ENCODE measurements around the gene RPRML.
A peak's percentile ranks its signal among the peaks of the same experiment; 100 is the strongest.
"Not testable (repeated sequence)": the region's sequence is repeated elsewhere in the genome, so short reads cannot be mapped to it uniquely, and the experiment has no call there.

RPRML gene

GRCh38 chr17:46964315-46965265 lies 14.5 kb downstream of the RPRML start:
- DNase-seq, result no peak
- Mint-ChIP-seq H3K27ac (no peak overlapping the region), H3K4me3 (no peak overlapping the region), H3K36me3 (peaks cover 26 to 29% of the 10 kb centered on the region in 2 donors), H3K27me3 (peaks cover 0 to 22% of the 10 kb centered on the region in 2 donors), H3K9me3 (peaks cover 6 to 8% of the 10 kb centered on the region in 2 donors), H3K4me1 (peaks cover 0 to 3% of the 10 kb centered on the region in 2 donors)
- no peak for ATAC-seq (replicated peaks)

GRCh38 chr17:46963571-46963970 lies 15.5 kb downstream of the RPRML start:
- DNase-seq, result no peak
- H3K36me3 Mint-ChIP-seq, result peaks cover 27 to 31% of the 10 kb centered on the region in 2 donors
- peaks cover 0 to 4% of the 10 kb centered on the region in 2 donors for H3K4me1 Mint-ChIP-seq
- peaks cover 2 to 27% of the 10 kb centered on the region in 2 donors for H3K27me3 Mint-ChIP-seq
- no peak overlapping the region for H3K27ac Mint-ChIP-seq
- no peak overlapping the region for H3K4me3 Mint-ChIP-seq
- H3K9me3 Mint-ChIP-seq, result peaks cover 6 to 8% of the 10 kb centered on the region in 2 donors
- ATAC-seq (replicated peaks), result no peak

GRCh38 chr17:46962374-46962790 lies 16.7 kb downstream of the RPRML start:
- peaks cover 0 to 4% of the 10 kb centered on the region in 2 donors for H3K4me1 Mint-ChIP-seq
- peaks cover 11 to 31% of the 10 kb centered on the region in 2 donors for H3K27me3 Mint-ChIP-seq
- peaks cover 6 to 8% of the 10 kb centered on the region in 2 donors for H3K9me3 Mint-ChIP-seq
- DNase-seq (no peak), ATAC-seq (replicated peaks) (peak; percentile 42 to 52)
- peaks cover 26 to 34% of the 10 kb centered on the region in 2 donors for H3K36me3 Mint-ChIP-seq
- H3K4me3 Mint-ChIP-seq, result no peak overlapping the region
- no peak overlapping the region for H3K27ac Mint-ChIP-seq

- ATAC-seq (replicated peaks) (no peak), DNase-seq (no peak)
- Mint-ChIP-seq H3K36me3 (peaks cover 29 to 39% of the 10 kb centered on the region in 2 donors), H3K27ac (no peak overlapping the region), H3K4me1 (peaks cover 0 to 4% of the 10 kb centered on the region in 2 donors), H3K4me3 (no peak overlapping the region), H3K9me3 (peaks cover 6 to 8% of the 10 kb centered on the region in 2 donors), H3K27me3 (peaks cover 11 to 27% of the 10 kb centered on the region in 2 donors)
These were observed 18.9 kb downstream of the RPRML start for GRCh38 chr17:46960152-46960551.

- Mint-ChIP-seq H3K4me1 (peaks cover 0 to 4% of the 10 kb centered on the region in 2 donors), H3K27ac (no peak overlapping the region), H3K9me3 (peaks cover 6 to 8% of the 10 kb centered on the region in 2 donors), H3K27me3 (peaks cover 11 to 23% of the 10 kb centered on the region in 2 donors), H3K36me3 (peaks cover 29 to 39% of the 10 kb centered on the region in 2 donors), H3K4me3 (no peak overlapping the region)
- ATAC-seq (replicated peaks), result no peak
- no peak for DNase-seq
These were observed 20.9 kb downstream of the RPRML start for GRCh38 chr17:46958041-46958591.

- not testable (repeated sequence) for DNase-seq; ATAC-seq (replicated peaks); H3K9me3 Mint-ChIP-seq; H3K4me1 Mint-ChIP-seq; H3K4me3 Mint-ChIP-seq; H3K27ac Mint-ChIP-seq; H3K27me3 Mint-ChIP-seq
- peaks cover 22 to 39% of the 10 kb centered on the region in 2 donors for H3K36me3 Mint-ChIP-seq
These were observed 25.9 kb downstream of the RPRML start for GRCh38 chr17:46953191-46953590.

- ATAC-seq (replicated peaks), result no peak
These were observed 26.9 kb downstream of the RPRML start for GRCh38 chr17:46952115-46952514.

GRCh38 chr17:46951706-46952105 lies 27.3 kb downstream of the RPRML start:
- DNase-seq (no peak), ATAC-seq (replicated peaks) (no peak)
- no peak overlapping the region for H3K4me3 Mint-ChIP-seq
- H3K36me3 Mint-ChIP-seq, result peaks cover 17 to 33% of the 10 kb centered on the region in 2 donors
- no peaks in the 10 kb centered on the region for H3K27me3 Mint-ChIP-seq
- no peaks in the 10 kb centered on the region for H3K9me3 Mint-ChIP-seq
- no peak overlapping the region for H3K27ac Mint-ChIP-seq
- H3K4me1 Mint-ChIP-seq, result peaks cover 0 to 2% of the 10 kb centered on the region in 2 donors

More at GRCh38 chr17:46952115-46952514, 26.9 kb downstream of the RPRML start:
- Mint-ChIP-seq H3K4me3 (no peak overlapping the region), H3K36me3 (peaks cover 18 to 33% of the 10 kb centered on the region in 2 donors), H3K27ac (no peak overlapping the region), H3K9me3 (no peaks in the 10 kb centered on the region), H3K4me1 (peaks cover 0 to 2% of the 10 kb centered on the region in 2 donors), H3K27me3 (no peaks in the 10 kb centered on the region)
- no peak for DNase-seq

- peaks cover 15 to 30% of the 10 kb centered on the region in 2 donors for H3K36me3 Mint-ChIP-seq
These were observed 27.9 kb downstream of the RPRML start for GRCh38 chr17:46950997-46951621.

GRCh38 chr17:46950342-46950996 lies 28.6 kb downstream of the RPRML start:
- no peak for DNase-seq
- Mint-ChIP-seq H3K27ac (no peak overlapping the region), H3K4me1 (peaks cover 0 to 2% of the 10 kb centered on the region in 2 donors), H3K27me3 (no peaks in the 10 kb centered on the region), H3K9me3 (no peaks in the 10 kb centered on the region), H3K36me3 (peaks cover 10 to 25% of the 10 kb centered on the region in 2 donors), H3K4me3 (no peak overlapping the region)
- no peak for ATAC-seq (replicated peaks)

More at GRCh38 chr17:46950997-46951621, 27.9 kb downstream of the RPRML start:
- Mint-ChIP-seq H3K9me3 (no peaks in the 10 kb centered on the region), H3K4me1 (peaks cover 0 to 2% of the 10 kb centered on the region in 2 donors), H3K4me3 (no peak overlapping the region), H3K27ac (no peak overlapping the region), H3K27me3 (no peaks in the 10 kb centered on the region)
- ATAC-seq (replicated peaks) (no peak), DNase-seq (no peak)

- Mint-ChIP-seq H3K4me1 (peaks cover 0 to 5% of the 10 kb centered on the region in 2 donors), H3K36me3 (peaks cover 8 to 22% of the 10 kb centered on the region in 2 donors), H3K9me3 (no peaks in the 10 kb centered on the region), H3K27me3 (no peaks in the 10 kb centered on the region), H3K27ac (no peak overlapping the region), H3K4me3 (no peak overlapping the region)
- no peak for DNase-seq
- ATAC-seq (replicated peaks), result no peak
These were observed 29.5 kb downstream of the RPRML start for GRCh38 chr17:46949291-46950174.

GRCh38 chr17:46948544-46948943 lies 30.5 kb downstream of the RPRML start:
- Mint-ChIP-seq H3K4me3 (no peak overlapping the region), H3K4me1 (peaks cover 6 to 9% of the 10 kb centered on the region in 2 donors), H3K36me3 (peaks cover 8 to 26% of the 10 kb centered on the region in 2 donors), H3K27me3 (no peaks in the 10 kb centered on the region), H3K27ac (no peak overlapping the region), H3K9me3 (no peaks in the 10 kb centered on the region)
- DNase-seq (no peak), ATAC-seq (replicated peaks) (no peak)

GRCh38 chr17:46947216-46947615 lies 31.8 kb downstream of the RPRML start:
- no peak for DNase-seq
- Mint-ChIP-seq H3K4me3 (no peak overlapping the region), H3K4me1 (peaks cover 13 to 20% of the 10 kb centered on the region in 2 donors), H3K9me3 (no peaks in the 10 kb centered on the region), H3K27me3 (no peaks in the 10 kb centered on the region), H3K27ac (no peak overlapping the region), H3K36me3 (peaks cover 8 to 31% of the 10 kb centered on the region in 2 donors)
- ATAC-seq (replicated peaks), result no peak

Measured in stimulated activated naive B cell treated with anti-CD40 and anti-IgM and Interleukin-4, amounts not matched to agents 10 μg/mL and 1 μg/mL and 100 μg/mL, for 72 hours (primary cell).